ENCODE data around the gene TOM1L2.

Gene TOM1L2

GRCh38 chr17:17994271-17995069 is 22.3 kb upstream of the TOM1L2 start:
- DNase-seq: peak; percentile 54

DNA sequence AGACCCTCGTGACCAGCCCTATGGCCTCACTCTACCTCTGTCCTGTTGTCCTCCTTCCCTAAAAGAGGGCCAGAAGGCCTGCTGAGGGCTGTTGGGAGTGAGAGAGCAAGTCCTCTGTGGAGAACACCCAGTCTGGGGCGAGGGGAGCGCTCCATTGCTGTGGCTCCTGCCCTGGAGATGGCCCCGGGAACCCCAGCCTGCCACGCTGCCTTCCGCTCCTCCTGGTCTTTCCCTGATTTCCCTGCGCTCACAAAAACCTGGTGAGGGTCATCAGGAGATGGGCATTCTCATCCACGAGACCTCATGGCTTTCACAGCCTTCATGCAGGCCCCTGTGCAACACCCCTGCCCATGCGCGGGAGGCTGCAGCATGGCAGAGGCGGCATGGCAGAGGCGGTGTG is 21.7 kb upstream of the TOM1L2 start:
- DNase-seq: no peak

- no peak for DNase-seq
Measured at GRCh38 chr17:17993366-17993765, 21.2 kb upstream of the TOM1L2 start.

- peak; percentile 27 for DNase-seq
Measured at GRCh38 chr17:17990282-17990681, 18.1 kb upstream of the TOM1L2 start.

DNA sequence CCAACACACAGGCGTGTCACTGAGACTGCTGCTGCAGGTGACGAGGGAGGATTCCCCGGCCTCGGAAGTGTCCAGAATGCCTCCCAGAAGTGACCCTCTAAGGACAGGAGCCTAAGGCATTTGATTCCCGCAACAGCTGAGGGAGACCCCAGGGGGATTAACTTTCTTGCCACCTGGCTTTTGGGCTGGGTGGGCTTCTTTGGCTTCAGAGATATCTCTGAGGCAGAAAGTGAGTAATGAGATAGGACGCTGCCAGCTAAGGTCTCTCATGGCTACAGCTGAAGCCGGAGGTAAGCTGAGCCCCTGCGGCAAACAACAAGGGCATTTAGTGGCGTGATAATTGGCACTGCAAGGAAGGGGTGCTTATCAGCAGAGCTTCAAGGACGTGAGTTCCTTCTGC is 17.4 kb upstream of the TOM1L2 start:
- DNase-seq: no peak

- no peak for DNase-seq
Measured at GRCh38 chr17:17989081-17989480, 16.9 kb upstream of the TOM1L2 start.

GRCh38 chr17:17988427-17988945 is 16.3 kb upstream of the TOM1L2 start:
- no peak for DNase-seq

DNA sequence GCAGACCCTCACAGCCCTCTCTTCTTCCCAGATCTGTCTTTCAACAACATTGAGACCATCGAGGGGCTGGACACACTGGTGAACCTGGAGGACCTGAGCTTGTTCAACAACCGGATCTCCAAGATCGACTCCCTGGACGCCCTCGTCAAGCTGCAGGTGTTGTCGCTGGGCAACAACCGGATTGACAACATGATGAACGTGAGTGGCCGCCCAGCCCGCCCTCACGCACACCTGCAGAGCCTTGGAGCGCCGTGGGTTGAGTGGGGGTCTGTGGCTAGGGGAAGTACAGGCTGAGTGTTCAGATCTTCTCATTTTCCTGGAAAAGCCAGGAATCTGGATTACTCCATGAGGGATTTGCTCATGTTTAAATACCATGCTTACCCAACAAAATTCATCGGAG is 15.7 kb upstream of the TOM1L2 start:
- DNase-seq: no peak

- no peak for DNase-seq
Measured at GRCh38 chr17:17987187-17987896, 15.1 kb upstream of the TOM1L2 start.

DNA sequence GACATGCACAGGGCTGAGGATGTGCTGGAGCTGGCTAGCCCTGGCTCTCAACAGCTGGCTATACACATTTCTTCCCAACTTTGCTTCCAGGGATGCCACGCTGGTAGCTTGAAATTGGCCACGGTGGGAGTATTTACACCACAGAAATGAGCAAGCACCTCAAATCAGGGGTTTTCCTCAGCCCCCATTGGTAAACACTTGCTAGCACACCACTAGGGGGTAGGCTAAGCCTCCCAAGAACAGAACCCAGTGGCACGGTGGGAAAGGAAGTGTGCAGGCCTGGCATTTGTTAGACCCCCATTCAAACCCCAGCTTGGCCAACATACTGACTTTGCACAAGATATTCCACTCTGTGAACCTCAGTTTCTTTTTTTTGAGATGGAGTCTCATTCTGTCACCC is 13.4 kb upstream of the TOM1L2 start:
- DNase-seq: no peak

DNA sequence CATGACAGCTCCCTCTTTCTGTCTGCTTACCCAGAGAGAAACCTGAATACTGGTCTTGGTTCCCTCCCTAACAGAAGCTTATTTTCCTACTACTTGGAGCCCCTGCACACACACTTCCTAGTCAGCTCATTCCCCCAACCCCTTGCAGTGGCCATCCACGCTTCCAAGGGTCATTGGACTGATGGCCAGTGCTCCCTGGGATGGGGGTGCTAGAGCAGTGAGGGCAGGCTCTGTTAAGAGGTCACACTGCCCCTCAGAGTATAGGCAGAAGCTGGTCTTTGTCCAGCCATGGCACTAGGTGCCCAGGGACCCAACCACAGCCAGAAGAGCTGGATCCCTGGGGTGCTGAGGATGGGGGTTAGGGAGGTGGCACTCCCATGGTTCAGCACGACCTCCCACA is 13.0 kb upstream of the TOM1L2 start:
- DNase-seq: no peak

- no peak for DNase-seq
Measured at GRCh38 chr17:17983776-17984175, 11.6 kb upstream of the TOM1L2 start.

- no peak for DNase-seq
Measured at GRCh38 chr17:17983376-17983775, 11.2 kb upstream of the TOM1L2 start.

- no peak for DNase-seq
Measured at GRCh38 chr17:17982801-17983200, 10.6 kb upstream of the TOM1L2 start.

GRCh38 chr17:17981330-17981729 is 9.1 kb upstream of the TOM1L2 start:
- DNase-seq: no peak

GRCh38 chr17:17979778-17980177 is 7.6 kb upstream of the TOM1L2 start:
- no peak for DNase-seq

DNA sequence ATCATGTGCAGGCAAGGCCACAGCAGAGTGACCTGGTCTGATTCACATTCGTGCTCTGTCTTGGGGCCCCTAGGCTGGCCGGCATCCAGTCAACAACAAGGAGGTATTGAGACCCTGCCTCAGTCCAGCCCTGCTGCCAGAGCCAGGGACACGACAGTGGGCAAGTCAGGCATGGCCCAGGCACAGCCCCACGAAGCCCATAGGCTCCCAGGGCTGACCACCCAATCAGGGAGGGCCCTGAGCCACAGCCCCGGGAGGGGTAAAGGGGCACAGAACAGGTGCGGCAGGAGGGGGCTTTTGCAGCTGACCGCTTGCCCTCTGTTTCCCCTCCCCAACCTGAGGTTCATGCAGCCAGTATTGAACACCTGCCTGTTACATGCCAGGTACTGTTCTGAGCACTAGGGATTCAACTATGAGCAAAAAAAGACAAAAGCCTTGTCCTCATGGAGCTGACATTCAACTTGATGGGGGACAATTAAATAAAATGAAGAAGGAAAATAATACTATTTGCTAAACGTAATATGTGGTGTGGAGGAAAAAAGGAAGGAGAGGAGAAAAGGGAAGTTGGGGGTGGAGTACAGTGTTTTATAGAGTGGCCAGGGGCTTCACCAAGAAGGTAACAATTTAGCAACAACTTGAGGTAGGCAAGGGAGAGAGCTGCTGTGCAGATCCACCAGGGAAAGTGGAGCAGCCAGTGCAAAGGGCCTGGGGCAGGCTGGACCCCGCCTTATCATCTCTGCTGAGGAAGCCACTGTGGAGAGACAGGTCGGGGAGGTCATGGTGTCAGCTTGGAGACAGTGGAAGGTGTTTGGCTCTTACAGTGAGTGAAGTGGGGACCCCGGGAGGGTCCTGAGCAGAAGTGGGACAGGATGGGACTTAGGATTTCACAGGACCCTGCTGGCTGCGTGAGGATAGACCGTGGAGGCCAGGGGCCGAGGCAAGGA is 6.6 kb upstream of the TOM1L2 start:
- no peak for DNase-seq

- no peak for DNase-seq
Measured at GRCh38 chr17:17976931-17977570, 4.9 kb upstream of the TOM1L2 start.

- no peak for DNase-seq
Measured at GRCh38 chr17:17975436-17975835, 3.2 kb upstream of the TOM1L2 start.

DNA sequence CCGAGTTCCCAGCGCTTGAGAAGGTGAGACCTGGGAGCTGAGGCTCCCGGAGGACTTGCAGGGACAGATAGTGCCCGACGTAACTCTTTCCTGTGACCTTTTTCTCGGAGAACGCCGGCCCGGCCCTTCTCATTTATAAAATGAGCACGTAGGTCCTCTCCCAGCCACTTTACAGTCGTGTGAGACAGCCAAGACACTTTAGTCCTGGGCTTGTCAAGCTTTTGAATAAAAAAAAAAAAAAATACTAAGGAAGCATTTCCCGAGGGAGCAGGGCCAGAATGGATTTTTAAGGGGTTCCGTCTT is 703 bp upstream of the TOM1L2 start:
- DNase-seq: no peak

GRCh38 chr17:17971431-17972125 is 622 bp downstream of the TOM1L2 start:
- DNase-seq: no peak
